Hematopoietic multipotent progenitor cell (in vitro differentiated cells): ENCODE data around the gene TMEM191B. TPM values are rescaled to one million over a fixed set of nuclear protein-coding genes. Genes with fewer than 3 reads are reported as not detected.
"Not testable (repeated sequence)": the region's sequence is repeated elsewhere in the genome, so short reads cannot be mapped to it uniquely, and the experiment has no call there.

Experiments
- DNase-seq, 3 donors: peaks; one replicate each; pipeline ENCODE4 v3.0.0-alpha.2; 2011 to 2015; ENCODE audit warnings: low read depth in 2 of 3, low spot score in 2 of 3
- total RNA-seq: library from RNA; depleted of rRNA; stranded (reverse); fragments of >200 nt; gene quantifications from one replicate; pipeline ENCODE4 v1.2.3, GENCODE V29; 2012

Gene TMEM191B
- total RNA-seq, 1 donor: 1.3 TPM

GRCh38 chr22:18554280-18555256 is 27.0 kb downstream of the TMEM191B start:
- DNase-seq: not testable (repeated sequence)

- DNase-seq: not testable (repeated sequence)
Observed at GRCh38 chr22:18558516-18558915, 30.9 kb downstream of the TMEM191B start.

GRCh38 chr22:18558939-18559338 is 31.3 kb downstream of the TMEM191B start:
- not testable (repeated sequence) for DNase-seq

- DNase-seq: not testable (repeated sequence)
Observed at GRCh38 chr22:18560099-18560974, 32.7 kb downstream of the TMEM191B start.

- DNase-seq: not testable (repeated sequence)
Observed at GRCh38 chr22:18570509-18571246, 43.1 kb downstream of the TMEM191B start.

GRCh38 chr22:18573483-18574164 is 46.0 kb downstream of the TMEM191B start:
- DNase-seq: not testable (repeated sequence)

GRCh38 chr22:18574555-18574954 is 47.0 kb downstream of the TMEM191B start:
- DNase-seq: not testable (repeated sequence)

- not testable (repeated sequence) for DNase-seq
Observed at GRCh38 chr22:18575686-18576085, 48.1 kb downstream of the TMEM191B start.

- DNase-seq: not testable (repeated sequence)
Observed at GRCh38 chr22:18577090-18577818, 49.7 kb downstream of the TMEM191B start.

- DNase-seq: not testable (repeated sequence)
Observed at GRCh38 chr22:18577847-18578246, 50.2 kb downstream of the TMEM191B start.

Other genes starting within 250 kb of the TMEM191B start
- not detected for gene GGTLC3, start 9.6 kb upstream of the TMEM191B start, total RNA-seq
- 7.3 TPM for gene RIMBP3, start 84.1 kb downstream of the TMEM191B start, total RNA-seq